Chondrocyte (in vitro differentiated cells): ENCODE measurements around the gene QSOX1. TPM values are rescaled to one million over a fixed set of nuclear protein-coding genes. Genes with fewer than 3 reads are reported as not detected.

Experiments used
- DNase-seq: peaks from one replicate; pipeline ENCODE4 v3.0.0; 2021; ENCODE audit warnings: mixed read lengths, low spot score
- H3K27ac Mint-ChIP-seq: one replicate; pipeline ENCODE4 v1.8.0; 2021; ENCODE audit warnings: mild to moderate bottlenecking, moderate library complexity, mixed read lengths; ENCODE audit not compliant: unreplicated experiment
- H3K27me3 Mint-ChIP-seq: 2 replicates; pipeline ENCODE4 v1.8.0; 2021; ENCODE audit warnings: low read depth, mixed read lengths
- H3K36me3 Mint-ChIP-seq: 2 replicates; pipeline ENCODE4 v1.8.0; 2021; ENCODE audit warnings: low read depth, mixed read lengths
- H3K4me1 Mint-ChIP-seq: 2 replicates; pipeline ENCODE4 v1.8.0; 2021; ENCODE audit warnings: low read depth, mild to moderate bottlenecking, mixed read lengths
- H3K4me3 Mint-ChIP-seq: one replicate; pipeline ENCODE4 v1.8.0; 2021; ENCODE audit warnings: mild to moderate bottlenecking, moderate library complexity, mixed read lengths; ENCODE audit not compliant: unreplicated experiment
- H3K9me3 Mint-ChIP-seq: 2 replicates; pipeline ENCODE4 v1.8.0; 2021; ENCODE audit warnings: low read depth, mixed read lengths
- total RNA-seq: library from RNA; stranded (reverse); gene quantifications from 3 replicates; pipeline ENCODE4 v1.2.1, GENCODE V29; 2021
- TF ChIP-seq, protein P1 (sequence below): fragments of 200-600 bp; sonication (generic); IDR thresholded peaks from 2 replicates; pipeline ENCODE4 v1.5.0; 2021; ENCODE audit warnings: antibody characterized with exemption, mild to moderate bottlenecking, moderate library complexity

The QSOX1 gene
- total RNA-seq, 1 donor from 2014 or later = 232 TPM

DNA sequence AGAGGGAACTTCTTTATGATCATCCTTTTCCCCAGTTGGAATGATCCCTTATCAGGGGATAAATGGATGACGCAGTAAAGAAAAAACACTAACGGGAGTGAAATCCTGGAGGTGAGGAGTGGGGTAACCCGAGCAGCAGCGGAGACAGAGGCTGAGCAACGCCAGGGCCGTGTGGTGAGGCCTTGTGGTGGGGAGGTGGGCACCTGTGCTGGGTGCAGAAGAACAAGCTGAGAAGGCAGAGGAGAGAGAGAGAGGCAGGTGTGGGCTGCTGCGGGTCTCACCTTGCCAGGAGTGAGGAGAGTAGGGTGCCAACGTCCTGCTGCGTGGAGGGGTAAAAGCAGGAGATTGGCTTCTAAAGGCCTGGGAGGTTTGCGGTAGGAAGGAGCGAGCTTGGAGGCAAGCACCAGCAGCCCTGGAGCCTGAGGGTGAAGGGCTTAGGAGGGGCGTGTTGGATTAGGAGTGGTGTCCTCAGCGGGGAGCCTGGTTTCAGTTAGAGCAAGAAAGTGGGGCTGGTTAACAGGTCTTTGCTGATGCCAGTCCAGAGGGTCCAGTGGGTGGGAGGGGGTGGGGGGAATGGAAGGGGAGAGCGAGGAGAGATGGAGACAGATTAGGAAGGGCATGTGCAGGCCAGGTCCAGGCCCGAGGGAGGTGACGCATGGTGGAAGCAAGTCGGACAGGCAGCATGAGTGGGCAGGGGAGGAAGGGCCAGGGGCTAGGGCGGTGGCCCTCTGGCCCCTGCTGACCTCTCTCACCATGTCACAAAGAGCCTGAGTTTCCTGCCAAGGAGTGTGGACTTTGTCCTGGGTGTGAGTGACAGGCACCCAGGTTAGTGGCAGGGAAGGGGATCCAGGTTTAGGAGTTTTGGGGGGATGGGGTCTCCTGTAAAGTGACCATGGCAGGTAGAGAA lies 38.7 kb downstream of the QSOX1 start:
- Mint-ChIP-seq H3K36me3 (peaks cover 19% of the 10 kb centered on the region), H3K9me3 (no peaks in the 10 kb centered on the region), H3K4me3 (no peak overlapping the region), H3K27ac (no peak overlapping the region), H3K4me1 (no peaks in the 10 kb centered on the region), H3K27me3 (no peaks in the 10 kb centered on the region)
- TF ChIP-seq, protein P1, sequence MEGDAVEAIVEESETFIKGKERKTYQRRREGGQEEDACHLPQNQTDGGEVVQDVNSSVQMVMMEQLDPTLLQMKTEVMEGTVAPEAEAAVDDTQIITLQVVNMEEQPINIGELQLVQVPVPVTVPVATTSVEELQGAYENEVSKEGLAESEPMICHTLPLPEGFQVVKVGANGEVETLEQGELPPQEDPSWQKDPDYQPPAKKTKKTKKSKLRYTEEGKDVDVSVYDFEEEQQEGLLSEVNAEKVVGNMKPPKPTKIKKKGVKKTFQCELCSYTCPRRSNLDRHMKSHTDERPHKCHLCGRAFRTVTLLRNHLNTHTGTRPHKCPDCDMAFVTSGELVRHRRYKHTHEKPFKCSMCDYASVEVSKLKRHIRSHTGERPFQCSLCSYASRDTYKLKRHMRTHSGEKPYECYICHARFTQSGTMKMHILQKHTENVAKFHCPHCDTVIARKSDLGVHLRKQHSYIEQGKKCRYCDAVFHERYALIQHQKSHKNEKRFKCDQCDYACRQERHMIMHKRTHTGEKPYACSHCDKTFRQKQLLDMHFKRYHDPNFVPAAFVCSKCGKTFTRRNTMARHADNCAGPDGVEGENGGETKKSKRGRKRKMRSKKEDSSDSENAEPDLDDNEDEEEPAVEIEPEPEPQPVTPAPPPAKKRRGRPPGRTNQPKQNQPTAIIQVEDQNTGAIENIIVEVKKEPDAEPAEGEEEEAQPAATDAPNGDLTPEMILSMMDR = no peak
- DNase-seq = no peak

DNA sequence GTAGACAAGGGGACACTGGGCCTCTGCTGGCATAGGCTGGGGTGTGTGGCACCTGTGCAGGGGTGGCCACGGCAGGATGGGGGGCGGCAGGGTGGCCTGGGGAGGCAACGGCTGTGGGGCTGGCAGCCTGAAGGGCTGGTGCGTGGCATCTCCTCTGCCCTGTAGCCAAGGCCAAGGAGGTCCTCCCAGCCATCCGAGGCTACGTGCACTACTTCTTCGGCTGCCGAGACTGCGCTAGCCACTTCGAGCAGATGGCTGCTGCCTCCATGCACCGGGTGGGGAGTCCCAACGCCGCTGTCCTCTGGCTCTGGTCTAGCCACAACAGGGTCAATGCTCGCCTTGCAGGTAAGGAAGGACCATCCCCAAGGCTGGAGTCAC lies 39.4 kb downstream of the QSOX1 start:
- Mint-ChIP-seq H3K27me3 (no peaks in the 10 kb centered on the region), H3K4me1 (no peaks in the 10 kb centered on the region), H3K9me3 (no peaks in the 10 kb centered on the region), H3K4me3 (no peak overlapping the region), H3K36me3 (peaks cover 19% of the 10 kb centered on the region), H3K27ac (no peak overlapping the region)
- TF ChIP-seq, protein P1 = no peak
- no peak for DNase-seq

DNA sequence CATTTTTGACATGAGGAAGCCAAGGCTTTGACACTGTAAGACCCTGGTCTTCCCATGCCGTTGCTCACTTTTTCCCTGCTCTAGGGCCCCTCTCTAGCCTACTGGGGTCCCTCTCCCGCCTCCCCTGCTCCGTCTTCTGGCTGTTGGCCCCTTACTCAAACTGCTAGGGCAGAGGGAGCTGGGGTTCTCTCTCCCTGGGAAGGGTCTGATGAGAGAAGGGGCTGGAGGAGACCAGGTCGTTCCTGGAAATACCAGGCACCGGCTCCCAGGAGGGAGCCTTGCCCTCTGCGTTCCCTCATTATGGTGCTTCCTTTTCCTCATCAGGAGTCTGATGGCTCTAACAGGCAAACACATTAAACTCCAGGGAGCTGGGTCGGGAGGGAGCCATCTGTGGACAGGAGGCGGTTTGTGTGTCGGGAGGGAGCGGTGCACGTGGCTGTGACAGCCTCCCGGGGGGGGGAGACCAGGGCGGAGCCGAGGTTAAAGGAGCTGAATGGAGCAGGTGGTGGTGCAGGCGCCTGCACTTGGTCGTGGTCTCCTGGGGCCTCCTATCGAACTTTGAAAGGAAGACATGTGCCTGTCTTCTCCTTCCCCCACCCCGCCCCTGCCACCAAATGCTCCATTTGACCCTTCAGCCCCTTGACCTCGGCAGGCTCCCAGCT lies 40.0 kb downstream of the QSOX1 start:
- TF ChIP-seq, protein P1 = no peak
- Mint-ChIP-seq H3K36me3 (peaks cover 19% of the 10 kb centered on the region), H3K27me3 (no peaks in the 10 kb centered on the region), H3K4me3 (no peak overlapping the region), H3K27ac (no peak overlapping the region), H3K4me1 (no peaks in the 10 kb centered on the region), H3K9me3 (no peaks in the 10 kb centered on the region)
- DNase-seq = no peak

DNA sequence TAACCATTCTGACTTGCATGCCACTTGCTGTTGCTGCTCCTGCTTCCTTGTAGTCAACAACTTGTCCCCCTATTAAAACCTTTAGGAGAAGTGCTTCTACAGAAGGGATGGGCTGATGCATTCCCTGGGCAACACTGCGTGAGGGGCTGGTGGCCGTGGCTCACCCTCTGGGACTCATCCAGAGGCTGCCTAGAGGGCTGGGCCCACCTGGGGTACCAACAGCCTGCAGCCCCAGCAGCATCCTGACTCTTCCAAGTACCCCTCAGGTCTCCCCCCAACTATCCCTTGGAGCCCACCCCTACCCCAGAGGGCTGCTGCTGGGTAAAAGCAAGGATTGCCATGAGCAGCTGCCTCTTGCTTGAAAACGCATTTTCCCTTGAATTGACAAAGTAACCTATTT lies 40.7 kb downstream of the QSOX1 start:
- Mint-ChIP-seq H3K4me3 (no peak overlapping the region), H3K36me3 (peaks cover 17% of the 10 kb centered on the region), H3K4me1 (no peaks in the 10 kb centered on the region), H3K27me3 (no peaks in the 10 kb centered on the region), H3K27ac (no peak overlapping the region), H3K9me3 (no peaks in the 10 kb centered on the region)
- TF ChIP-seq, protein P1 = no peak
- DNase-seq = no peak

DNA sequence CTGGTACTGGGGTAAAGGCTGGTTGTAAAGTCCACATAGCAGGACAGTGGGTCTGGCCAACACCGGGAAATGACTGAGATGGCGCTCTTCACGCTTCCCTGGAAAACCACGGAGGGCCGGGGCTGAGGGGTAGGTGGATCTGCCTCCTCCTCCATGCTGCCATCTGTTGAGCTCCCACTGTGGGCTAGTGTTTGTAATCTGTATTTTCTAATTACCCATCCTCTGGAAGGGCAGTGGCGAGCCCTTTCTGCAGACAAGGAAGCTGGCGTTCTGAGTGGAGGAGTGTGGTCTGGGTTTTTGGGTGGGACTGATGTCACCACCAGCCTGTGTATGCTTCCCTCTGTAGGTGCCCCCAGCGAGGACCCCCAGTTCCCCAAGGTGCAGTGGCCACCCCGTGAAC lies 41.2 kb downstream of the QSOX1 start:
- no peaks in the 10 kb centered on the region for H3K27me3 Mint-ChIP-seq
- TF ChIP-seq, protein P1 = no peak
- H3K27ac Mint-ChIP-seq = no peak overlapping the region
- peaks cover 17% of the 10 kb centered on the region for H3K36me3 Mint-ChIP-seq
- no peaks in the 10 kb centered on the region for H3K9me3 Mint-ChIP-seq
- no peaks in the 10 kb centered on the region for H3K4me1 Mint-ChIP-seq
- no peak overlapping the region for H3K4me3 Mint-ChIP-seq
- no peak for DNase-seq
